HG03442 (cell line): ENCODE data around the gene SPRED2.
A peak's percentile ranks its signal among the peaks of the same experiment; 100 is the strongest.

Experiments used
- ATAC-seq: cut with Tn5 transposase; IDR thresholded peaks from one replicate; pipeline ENCODE4 v1.9.1; 2021; ENCODE audit warnings: mild to moderate bottlenecking, moderate library complexity; ENCODE audit not compliant: unreplicated experiment

SPRED2 gene

GRCh38 chr2:65388596-65389390, 43.6 kb downstream of the SPRED2 start:
- no peak for ATAC-seq

GRCh38 chr2:65388051-65388531, 44.3 kb downstream of the SPRED2 start:
- peak; percentile 76 for ATAC-seq

GRCh38 chr2:65386989-65387388, 45.4 kb downstream of the SPRED2 start:
- no peak for ATAC-seq

- ATAC-seq, result no peak
These were observed 46.1 kb downstream of the SPRED2 start for GRCh38 chr2:65386344-65386743.

GRCh38 chr2:65383541-65384488, 48.6 kb downstream of the SPRED2 start:
- ATAC-seq, result no peak

- peak; percentile 79 for ATAC-seq
These were observed 49.5 kb downstream of the SPRED2 start for GRCh38 chr2:65382776-65383357.

GRCh38 chr2:65382323-65382722, 50.1 kb downstream of the SPRED2 start:
- ATAC-seq, result no peak

GRCh38 chr2:65381607-65382051, 50.8 kb downstream of the SPRED2 start:
- no peak for ATAC-seq

- no peak for ATAC-seq
These were observed 52.1 kb downstream of the SPRED2 start for GRCh38 chr2:65380255-65380654.

GRCh38 chr2:65379721-65380171, 52.7 kb downstream of the SPRED2 start:
- ATAC-seq, result no peak

GRCh38 chr2:65379223-65379622, 53.2 kb downstream of the SPRED2 start:
- no peak for ATAC-seq

- no peak for ATAC-seq
These were observed 54.1 kb downstream of the SPRED2 start for GRCh38 chr2:65378290-65378689.

GRCh38 chr2:65377556-65378192, 54.7 kb downstream of the SPRED2 start:
- ATAC-seq, result no peak

- no peak for ATAC-seq
These were observed 56.7 kb downstream of the SPRED2 start for GRCh38 chr2:65375723-65376122.

- ATAC-seq, result no peak
These were observed 57.4 kb downstream of the SPRED2 start for GRCh38 chr2:65374999-65375398.

GRCh38 chr2:65374575-65374974, 57.8 kb downstream of the SPRED2 start:
- no peak for ATAC-seq

GRCh38 chr2:65373365-65373918, 59.0 kb downstream of the SPRED2 start:
- no peak for ATAC-seq

GRCh38 chr2:65372619-65373018, 59.8 kb downstream of the SPRED2 start:
- ATAC-seq, result no peak

- ATAC-seq, result no peak
These were observed 61.3 kb downstream of the SPRED2 start for GRCh38 chr2:65371074-65371434.

GRCh38 chr2:65370387-65371073, 61.9 kb downstream of the SPRED2 start:
- ATAC-seq, result peak; percentile 44
